ENCODE data around the gene LMF1. TPM values are rescaled to one million over a fixed set of nuclear protein-coding genes. Genes with fewer than 3 reads are reported as not detected.

LMF1 gene
- polyA plus RNA-seq, 1 donor (not counting 4 experiments of a cell fraction or from before 2014, with no cell fraction given) = 3.1 TPM

- H3K9ac ChIP-seq (ENCODE audit: control insufficient read depth, extremely low read depth, insufficient read depth, low read length) = no peak overlapping the region
- DNase-seq (ENCODE audit: low read depth, low spot score) = no peak
- no peaks in the 10 kb centered on the region for H4K20me1 ChIP-seq (ENCODE audit: control insufficient read depth, extremely low read depth, insufficient read depth, low read length)
- dilution Hi-C loops (cut with MboI; ENCODE audit: extremely low pct_ligation_motif_present, low sequenced_read_pairs) = no loop called here
- no peak overlapping the region for H3K27ac ChIP-seq (ENCODE audit: control insufficient read depth, insufficient read depth, low read length)
- FAIRE-seq = no peak
- H2AFZ ChIP-seq (ENCODE audit: control insufficient read depth, low read length) = no peak overlapping the region
- H3K27me3 ChIP-seq (ENCODE audit: control insufficient read depth, extremely low read depth, insufficient read depth, low read length) = no peaks in the 10 kb centered on the region
- no peak overlapping the region for H3K4me2 ChIP-seq (ENCODE audit: control insufficient read depth, extremely low read depth, insufficient read depth, low read depth, low read length)
- no peak for TF ChIP-seq CTCF (optimal IDR thresholded peaks at IDR 0.05 in 1 of 3, IDR thresholded peaks at IDR 0.05 in 1 of 3, conservative IDR thresholded peaks at IDR 0.05 in 1 of 3; ENCODE audit: extremely low read depth in 1 of 3, insufficient read depth in 2 of 3, low read length in 3 of 3)
- no peak overlapping the region for H3K4me3 ChIP-seq (ENCODE audit: control insufficient read depth in 2 of 3, extremely low read depth in 1 of 3, insufficient read depth in 2 of 3, low read depth in 1 of 3, low read length in 3 of 3)
- no peaks in the 10 kb centered on the region for H3K9me1 ChIP-seq (ENCODE audit: control insufficient read depth, extremely low read depth, insufficient read depth, low read length)
- no peaks in the 10 kb centered on the region for H3K79me2 ChIP-seq (ENCODE audit: control insufficient read depth, insufficient read depth, low read length)
- H3K36me3 ChIP-seq (ENCODE audit: control insufficient read depth in 2 of 2, extremely low read depth in 1 of 2, insufficient read depth in 2 of 2, low read length in 2 of 2) = no peaks in the 10 kb centered on the region
- no peaks in the 10 kb centered on the region for H3K9me3 ChIP-seq (ENCODE audit: control insufficient read depth, low read depth, low read length)
- no peaks in the 10 kb centered on the region for H3K4me1 ChIP-seq (ENCODE audit: control insufficient read depth, extremely low read depth, insufficient read depth, low read length)
Measured at GRCh38 chr16:939941-940340, 30.8 kb downstream of the LMF1 start.

- H3K9me1 ChIP-seq (ENCODE audit: control insufficient read depth, extremely low read depth, insufficient read depth, low read length) = no peaks in the 10 kb centered on the region
- DNase-seq (ENCODE audit: low read depth, low spot score) = no peak
- H3K9ac ChIP-seq (ENCODE audit: control insufficient read depth, extremely low read depth, insufficient read depth, low read length) = no peak overlapping the region
- no peak overlapping the region for H3K4me2 ChIP-seq (ENCODE audit: control insufficient read depth, extremely low read depth, insufficient read depth, low read depth, low read length)
- dilution Hi-C loops (cut with MboI; ENCODE audit: extremely low pct_ligation_motif_present, low sequenced_read_pairs) = no loop called here
- H2AFZ ChIP-seq (ENCODE audit: control insufficient read depth, low read length) = no peak overlapping the region
- no peak for FAIRE-seq
- no peaks in the 10 kb centered on the region for H3K27me3 ChIP-seq (ENCODE audit: control insufficient read depth, extremely low read depth, insufficient read depth, low read length)
- H3K79me2 ChIP-seq (ENCODE audit: control insufficient read depth, insufficient read depth, low read length) = no peaks in the 10 kb centered on the region
- no peaks in the 10 kb centered on the region for H4K20me1 ChIP-seq (ENCODE audit: control insufficient read depth, extremely low read depth, insufficient read depth, low read length)
- H3K9me3 ChIP-seq (ENCODE audit: control insufficient read depth, low read depth, low read length) = no peaks in the 10 kb centered on the region
- TF ChIP-seq CTCF (optimal IDR thresholded peaks at IDR 0.05 in 1 of 3, IDR thresholded peaks at IDR 0.05 in 1 of 3, conservative IDR thresholded peaks at IDR 0.05 in 1 of 3; ENCODE audit: extremely low read depth in 1 of 3, insufficient read depth in 2 of 3, low read length in 3 of 3) (no peak), EZH2 (IDR thresholded peaks at IDR 0.05; ENCODE audit: low read length) (no peak)
- no peaks in the 10 kb centered on the region for H3K36me3 ChIP-seq (ENCODE audit: control insufficient read depth in 2 of 2, extremely low read depth in 1 of 2, insufficient read depth in 2 of 2, low read length in 2 of 2)
- no peak overlapping the region for H3K4me3 ChIP-seq (ENCODE audit: control insufficient read depth in 2 of 3, extremely low read depth in 1 of 3, insufficient read depth in 2 of 3, low read depth in 1 of 3, low read length in 3 of 3)
- no peak overlapping the region for H3K27ac ChIP-seq (ENCODE audit: control insufficient read depth, insufficient read depth, low read length)
- no peaks in the 10 kb centered on the region for H3K4me1 ChIP-seq (ENCODE audit: control insufficient read depth, extremely low read depth, insufficient read depth, low read length)
Measured at GRCh38 chr16:939311-939710, 31.5 kb downstream of the LMF1 start.

All from keratinocyte (primary cell).